B cell (primary cell): ENCODE results near the gene CRNKL1. TPM values are rescaled to one million over a fixed set of nuclear protein-coding genes. Genes with fewer than 3 reads are reported as not detected.

Experiments
- ATAC-seq: fragments of 200-7000 bp; cut with Tn5 transposase; one replicate; pipeline ENCODE4 v1.10.0; 2021; ENCODE audit warnings: low read depth, mild to moderate bottlenecking, moderate number of reproducible peaks, moderate library complexity
- CTCF ChIA-PET: fragments of 350-600 bp; sonication (Branson Sonifier 250); formaldehyde crosslinking; loops from one replicate; lab custom pipeline; 2021; ENCODE audit warnings: antibody characterized with exemption, inconsistent platforms; lab: Charles Lee
- POLR2A ChIA-PET: fragments of 350-600 bp; sonication (Branson Sonifier 250); formaldehyde crosslinking; loops from one replicate; lab custom pipeline; 2021; ENCODE audit warnings: antibody characterized with exemption; lab: Charles Lee
- DNase-seq: peaks from one replicate; pipeline ENCODE4 v3.0.0; 2013
- H2AFZ ChIP-seq: 2 replicates; pipeline ENCODE4 v1.6.1; 2012; ENCODE audit warnings: mild to moderate bottlenecking, low read depth, low read length; ENCODE audit not compliant: insufficient read depth, poor library complexity, severe bottlenecking
- H3K27ac ChIP-seq, 2 donors: 1 replicate in 1 of 2; 2 replicates in 1 of 2; pipeline ENCODE4 v1.5.1; 2012 to 2013; ENCODE audit warnings: low read length in 2 of 2, mild to moderate bottlenecking in 2 of 2, moderate library complexity in 1 of 2
- H3K27me3 ChIP-seq, 4 experiments: fragments of 200-600 bp in 1 of 4; sonication (generic) in 1 of 4; replicated peaks in 1 of 4; 1 replicate in 2 of 4; 2 replicates in 2 of 4; pipeline versions ENCODE4 v1.6.1 to v1.7.0; 2013 to 2016; ENCODE audit warnings: low read length in 3 of 4, mild to moderate bottlenecking in 2 of 4, mixed read lengths in 1 of 4, moderate library complexity in 1 of 4; ENCODE audit not compliant: insufficient read depth in 4 of 4, control insufficient read depth in 3 of 4; ENCODE audit errors: control extremely low read depth in 1 of 4
- H3K36me3 ChIP-seq, 2 experiments: replicated peaks in 1 of 2; 1 replicate in 1 of 2; 2 replicates in 1 of 2; pipeline versions ENCODE4 v1.6.1 to v1.7.1; 2013; ENCODE audit warnings: low read length in 1 of 2; ENCODE audit not compliant: insufficient read depth in 2 of 2, control insufficient read depth in 1 of 2; ENCODE audit errors: control extremely low read depth in 1 of 2, extremely low read depth in 1 of 2
- H3K4me1 ChIP-seq, 2 donors: fragments of 200-600 bp in 1 of 2; sonication (generic) in 1 of 2; 1 replicate in 1 of 2; 2 replicates in 1 of 2; pipeline versions ENCODE4 v1.5.1 to v1.6.1; 2013 to 2017; ENCODE audit warnings: low read length in 2 of 2; ENCODE audit not compliant: control insufficient read depth in 2 of 2, insufficient read depth in 2 of 2
- H3K4me2 ChIP-seq: replicated peaks from 2 replicates; pipeline ENCODE3; 2012; ENCODE audit warnings: mild to moderate bottlenecking, low read depth, low read length; ENCODE audit not compliant: poor library complexity, severe bottlenecking
- H3K4me3 ChIP-seq, 5 experiments: fragments of 200-600 bp in 1 of 5; sonication (generic) in 1 of 5; 1 replicate in 3 of 5; 2 replicates in 2 of 5; pipeline versions ENCODE4 v1.5.1 to v1.7.0; 2011 to 2016; ENCODE audit warnings: low read length in 4 of 5, mild to moderate bottlenecking in 4 of 5, low read depth in 2 of 5, control low read depth in 1 of 5, moderate library complexity in 1 of 5; ENCODE audit not compliant: insufficient read depth in 1 of 5; ENCODE audit errors: control extremely low read depth in 1 of 5, extremely low read depth in 1 of 5
- H3K79me2 ChIP-seq: fragments of 200-600 bp; sonication (generic); one replicate; pipeline ENCODE4 v1.6.0; 2016; ENCODE audit warnings: low read length; ENCODE audit not compliant: control insufficient read depth, insufficient read depth
- H3K9ac ChIP-seq: fragments of 200-600 bp; sonication (generic); 2 replicates; pipeline ENCODE4 v1.6.1; 2017; ENCODE audit warnings: mild to moderate bottlenecking, low read length, moderate library complexity
- H3K9me3 ChIP-seq, 3 donors: one replicate each; pipeline versions ENCODE4 v1.6.1 to v1.7.1; 2013; ENCODE audit warnings: low read length in 2 of 3; ENCODE audit not compliant: control insufficient read depth in 2 of 3, insufficient read depth in 1 of 3; ENCODE audit errors: control extremely low read depth in 1 of 3
- H4K20me1 ChIP-seq: 2 replicates; pipeline ENCODE4 v1.6.0; 2012; ENCODE audit warnings: mild to moderate bottlenecking, low read length; ENCODE audit not compliant: insufficient read depth, control insufficient read depth, poor library complexity, severe bottlenecking
- H3K27ac Mint-ChIP-seq: one replicate; pipeline ENCODE4 v1.8.0; 2021; ENCODE audit warnings: mixed read lengths
- H3K27me3 Mint-ChIP-seq: one replicate; pipeline ENCODE4 v1.8.0; 2021; ENCODE audit warnings: mixed read lengths
- H3K4me1 Mint-ChIP-seq: one replicate; pipeline ENCODE4 v1.8.0; 2021; ENCODE audit warnings: mixed read lengths
- H3K4me3 Mint-ChIP-seq: one replicate; pipeline ENCODE4 v1.8.0; 2021; ENCODE audit warnings: mixed read lengths
- H3K9me3 Mint-ChIP-seq: one replicate; pipeline ENCODE4 v1.8.0; 2022; ENCODE audit warnings: mixed read lengths; ENCODE audit not compliant: insufficient read depth
- CTCF ChIP-seq: fragments of 200-600 bp; IDR thresholded peaks from one replicate; pipeline ENCODE4 v1.8.0; 2022; ENCODE audit warnings: antibody characterized with exemption, mild to moderate bottlenecking
- EZH2 ChIP-seq: IDR thresholded peaks from 2 replicates; pipeline ENCODE4 v1.6.1; 2012; ENCODE audit warnings: borderline replicate concordance, low read depth, mild to moderate bottlenecking, moderate library complexity, low read length; ENCODE audit not compliant: insufficient read depth, poor library complexity, severe bottlenecking
- WGBS: methylation state at CpG from one replicate; pipeline ENCODE4 v1.1.5; 2013; ENCODE audit warnings: missing lambda C conversion rate; ENCODE audit not compliant: insufficient coverage; 5-methylcytosine and 5-hydroxymethylcytosine counted together
- intact Hi-C: fragments of 100-400 bp; cut with micrococcal nuclease; formaldehyde crosslinking; loops from one replicate; pipeline ENCODE4 v1.10.0; 2022
- polyA plus RNA-seq: library from polyadenylated mRNA; depleted of rRNA; stranded (reverse); fragments of >200 nt; gene quantifications from 2 replicates; pipeline ENCODE4 v1.2.3, GENCODE V29; 2012
- total RNA-seq, 2 donors: library from RNA; stranded (reverse); fragments of 120-200 nt in 1 of 2; gene quantifications; 1 replicate in 1 of 2; 2 replicates in 1 of 2; pipeline versions ENCODE4 v1.2.3 to v1.2.4, GENCODE V29; 2013 to 2022

Gene CRNKL1
- total and polyA plus RNA-seq, 2 donors (not counting 1 experiment from before 2014, with no cell fraction given) = 3.9 to 25.5 TPM

DNA sequence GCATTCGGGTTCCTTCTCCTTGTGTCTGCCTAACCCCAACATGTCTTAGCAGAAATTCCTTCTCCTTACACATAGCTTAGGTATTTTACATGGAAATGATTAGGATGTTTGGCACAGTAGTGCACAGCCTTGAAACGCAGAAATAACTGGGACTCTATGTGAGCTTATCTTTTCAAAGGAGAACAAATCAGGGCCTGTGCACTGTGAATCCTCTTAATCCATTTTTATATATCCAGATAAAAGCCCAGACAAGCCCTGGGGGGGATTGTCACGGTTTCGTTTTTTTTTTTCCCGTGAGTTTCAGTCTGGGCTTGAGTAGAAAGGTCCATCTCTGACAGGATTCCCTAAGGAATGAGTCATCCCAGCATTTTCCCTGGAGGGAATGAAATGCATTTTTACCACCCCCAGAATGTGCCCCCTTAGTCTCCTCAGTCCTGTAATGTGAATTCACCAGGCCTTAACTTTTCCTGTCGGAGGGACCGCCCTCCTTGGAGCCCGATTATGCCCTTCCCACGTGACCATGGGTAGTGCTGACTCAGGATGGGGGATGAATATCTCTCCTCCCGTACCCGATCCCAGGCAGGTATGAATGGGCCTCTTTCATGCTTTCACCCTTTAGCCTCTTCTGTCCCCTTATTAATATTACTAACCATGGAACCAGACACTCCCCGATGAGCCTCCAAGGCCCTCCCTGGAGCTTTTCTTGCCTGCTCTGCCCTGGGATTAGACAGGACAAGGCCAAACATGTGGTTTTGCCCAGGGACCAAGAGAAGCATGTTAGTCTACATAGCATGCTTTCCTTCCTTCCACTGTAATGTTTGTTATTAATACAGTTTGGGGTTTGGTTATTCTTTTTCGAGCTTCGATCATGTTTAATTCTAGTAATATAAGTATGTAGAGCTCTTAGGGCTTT, 59.0 kb downstream of the CRNKL1 start:
- Histone ChIP-seq H3K4me1 (no peaks in the 10 kb centered on the region), H3K27me3 (no peaks in the 10 kb centered on the region), H3K36me3 (no peaks in the 10 kb centered on the region), H3K9me3 (no peaks in the 10 kb centered on the region), H2AFZ (no peak overlapping the region), H3K9ac (no peak overlapping the region), H3K27ac (no peak overlapping the region), H3K79me2 (no peaks in the 10 kb centered on the region), H4K20me1 (no peaks in the 10 kb centered on the region), H3K4me2 (no peak overlapping the region), H3K4me3 (no peak overlapping the region)
- WGBS = 96% methylated on average over 9 of the region's 14 CpGs
- no peak for TF ChIP-seq EZH2
- TF ChIP-seq CTCF = no peak
- Mint-ChIP-seq H3K27ac (no peak overlapping the region), H3K4me1 (no peaks in the 10 kb centered on the region), H3K27me3 (peaks cover 12% of the 10 kb centered on the region), H3K9me3 (no peaks in the 10 kb centered on the region), H3K4me3 (no peak overlapping the region)
- DNase-seq = no peak
- no peak for ATAC-seq
- ChIA-PET CTCF (interaction anchor here (0.7 to 8.1 kb wide), 17 partner anchors 7 to 304 kb away, joined by 3 to 87 read pairs (median 4); no protein-coding TSS in a partner anchor), POLR2A (no interaction called here)
- intact Hi-C loops = no loop called here

- intact Hi-C loops = no loop called here
- 80% methylated on average over 1 of the region's 2 CpGs for WGBS
Measured at GRCh38 chr20:19991854-19992253, 60.4 kb downstream of the CRNKL1 start.

More at GRCh38 chr20:19991854-19992253, 60.4 kb downstream of the CRNKL1 start:
- Histone ChIP-seq H3K36me3 (no peaks in the 10 kb centered on the region), H3K27me3 (no peaks in the 10 kb centered on the region), H3K4me3 (no peak overlapping the region), H3K79me2 (no peaks in the 10 kb centered on the region), H3K27ac (no peak overlapping the region), H3K4me1 (no peaks in the 10 kb centered on the region), H2AFZ (no peak overlapping the region), H3K9me3 (no peaks in the 10 kb centered on the region), H3K9ac (no peak overlapping the region), H3K4me2 (no peak overlapping the region), H4K20me1 (no peaks in the 10 kb centered on the region)
- Mint-ChIP-seq H3K9me3 (no peaks in the 10 kb centered on the region), H3K4me3 (no peak overlapping the region), H3K27ac (no peak overlapping the region), H3K4me1 (no peaks in the 10 kb centered on the region), H3K27me3 (peaks cover 12% of the 10 kb centered on the region)
- TF ChIP-seq CTCF (no peak), EZH2 (no peak)
- CTCF ChIA-PET = interaction anchor here (1.3 to 8.1 kb wide), 4 partner anchors 57 to 207 kb away, joined by 3 to 87 read pairs (median 34); no protein-coding TSS in a partner anchor
- DNase-seq (no peak), ATAC-seq (no peak)
- POLR2A ChIA-PET = no interaction called here
